Neural progenitor cell (in vitro differentiated cells): ENCODE measurements around the gene UBR7.

Experiments
- CTCF ChIP-seq: fragments of 200-600 bp; sonication (generic); IDR thresholded peaks from 2 replicates; pipeline ENCODE4 v1.5.1; 2017; ENCODE audit warnings: antibody characterized with exemption, mild to moderate bottlenecking
- EZH2 ChIP-seq: fragments of 200-600 bp; sonication (generic); IDR thresholded peaks from 2 replicates; pipeline ENCODE4 v1.6.1; 2017; ENCODE audit warnings: antibody characterized with exemption, mild to moderate bottlenecking, moderate library complexity
- EZH2phosphoT487 ChIP-seq: fragments of 200-600 bp; sonication (generic); IDR thresholded peaks from 2 replicates; pipeline ENCODE4 v1.6.1; 2017; ENCODE audit warnings: antibody characterized with exemption

GRCh38 chr14:93249128-93249831 lies 42.2 kb downstream of the UBR7 start:
- TF ChIP-seq CTCF, result no peak
- no peak for TF ChIP-seq EZH2
- no peak for TF ChIP-seq EZH2phosphoT487
